ENCODE measurements around the gene MRPL37.

DNA sequence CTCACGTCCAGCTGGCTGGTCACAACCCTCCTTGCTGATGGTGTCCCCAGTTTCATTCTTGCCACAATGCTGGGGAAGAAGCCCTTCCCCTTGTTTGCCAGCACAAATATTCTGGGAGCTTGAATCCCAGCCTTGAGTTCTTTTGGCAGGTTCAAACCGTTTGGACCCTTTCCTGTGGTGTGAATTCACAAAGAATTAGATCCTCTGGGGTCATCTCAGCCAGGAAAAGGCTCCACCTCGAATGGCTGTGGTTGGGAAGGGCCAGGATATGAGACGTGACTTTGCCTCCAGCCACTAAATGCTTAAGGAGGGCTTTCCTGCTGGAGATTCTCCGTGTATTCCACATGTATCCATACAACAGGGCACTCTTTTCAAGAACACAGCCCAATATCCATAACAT, 66.9 kb downstream of the MRPL37 start:
- TF ChIP-seq, protein P1, sequence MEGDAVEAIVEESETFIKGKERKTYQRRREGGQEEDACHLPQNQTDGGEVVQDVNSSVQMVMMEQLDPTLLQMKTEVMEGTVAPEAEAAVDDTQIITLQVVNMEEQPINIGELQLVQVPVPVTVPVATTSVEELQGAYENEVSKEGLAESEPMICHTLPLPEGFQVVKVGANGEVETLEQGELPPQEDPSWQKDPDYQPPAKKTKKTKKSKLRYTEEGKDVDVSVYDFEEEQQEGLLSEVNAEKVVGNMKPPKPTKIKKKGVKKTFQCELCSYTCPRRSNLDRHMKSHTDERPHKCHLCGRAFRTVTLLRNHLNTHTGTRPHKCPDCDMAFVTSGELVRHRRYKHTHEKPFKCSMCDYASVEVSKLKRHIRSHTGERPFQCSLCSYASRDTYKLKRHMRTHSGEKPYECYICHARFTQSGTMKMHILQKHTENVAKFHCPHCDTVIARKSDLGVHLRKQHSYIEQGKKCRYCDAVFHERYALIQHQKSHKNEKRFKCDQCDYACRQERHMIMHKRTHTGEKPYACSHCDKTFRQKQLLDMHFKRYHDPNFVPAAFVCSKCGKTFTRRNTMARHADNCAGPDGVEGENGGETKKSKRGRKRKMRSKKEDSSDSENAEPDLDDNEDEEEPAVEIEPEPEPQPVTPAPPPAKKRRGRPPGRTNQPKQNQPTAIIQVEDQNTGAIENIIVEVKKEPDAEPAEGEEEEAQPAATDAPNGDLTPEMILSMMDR (IDR thresholded peaks at IDR 0.05) = no peak
- TF ChIP-seq POLR2A (IDR thresholded peaks at IDR 0.05) = no peak
